ENCODE results near the gene TBC1D10A.

The TBC1D10A gene

DNA sequence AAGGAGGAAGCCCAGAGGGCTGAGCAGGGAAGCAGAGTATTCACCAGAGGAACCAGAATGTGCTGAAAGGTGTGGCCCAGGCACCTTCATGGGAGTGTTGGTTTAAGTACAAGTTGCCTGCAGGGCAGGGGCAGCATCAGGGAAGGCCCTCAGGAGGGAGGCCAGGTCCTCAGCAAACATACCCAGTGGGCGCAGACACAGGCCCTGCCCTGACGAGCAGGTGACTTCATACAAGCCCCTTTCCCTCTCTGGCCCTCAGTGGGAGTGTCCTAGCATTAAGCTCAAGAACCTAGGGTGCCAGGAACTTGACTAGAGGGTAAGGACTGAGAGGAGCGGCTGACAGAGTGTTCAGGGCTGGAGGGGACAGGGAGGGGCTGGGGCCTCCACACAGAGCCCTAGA is 29.9 kb downstream of the TBC1D10A start:
- TF ChIP-seq, protein P1, sequence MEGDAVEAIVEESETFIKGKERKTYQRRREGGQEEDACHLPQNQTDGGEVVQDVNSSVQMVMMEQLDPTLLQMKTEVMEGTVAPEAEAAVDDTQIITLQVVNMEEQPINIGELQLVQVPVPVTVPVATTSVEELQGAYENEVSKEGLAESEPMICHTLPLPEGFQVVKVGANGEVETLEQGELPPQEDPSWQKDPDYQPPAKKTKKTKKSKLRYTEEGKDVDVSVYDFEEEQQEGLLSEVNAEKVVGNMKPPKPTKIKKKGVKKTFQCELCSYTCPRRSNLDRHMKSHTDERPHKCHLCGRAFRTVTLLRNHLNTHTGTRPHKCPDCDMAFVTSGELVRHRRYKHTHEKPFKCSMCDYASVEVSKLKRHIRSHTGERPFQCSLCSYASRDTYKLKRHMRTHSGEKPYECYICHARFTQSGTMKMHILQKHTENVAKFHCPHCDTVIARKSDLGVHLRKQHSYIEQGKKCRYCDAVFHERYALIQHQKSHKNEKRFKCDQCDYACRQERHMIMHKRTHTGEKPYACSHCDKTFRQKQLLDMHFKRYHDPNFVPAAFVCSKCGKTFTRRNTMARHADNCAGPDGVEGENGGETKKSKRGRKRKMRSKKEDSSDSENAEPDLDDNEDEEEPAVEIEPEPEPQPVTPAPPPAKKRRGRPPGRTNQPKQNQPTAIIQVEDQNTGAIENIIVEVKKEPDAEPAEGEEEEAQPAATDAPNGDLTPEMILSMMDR (IDR thresholded peaks at IDR 0.05; ENCODE audit: borderline replicate concordance, control extremely low read depth, extremely low read depth, insufficient read depth, missing control alignments), result no peak
- in situ Hi-C loops (cut with MboI; ENCODE audit: low sequenced_read_pairs, unreplicated experiment), result no loop called here
- DNase-seq (ENCODE audit: low spot score), result no peak

DNA sequence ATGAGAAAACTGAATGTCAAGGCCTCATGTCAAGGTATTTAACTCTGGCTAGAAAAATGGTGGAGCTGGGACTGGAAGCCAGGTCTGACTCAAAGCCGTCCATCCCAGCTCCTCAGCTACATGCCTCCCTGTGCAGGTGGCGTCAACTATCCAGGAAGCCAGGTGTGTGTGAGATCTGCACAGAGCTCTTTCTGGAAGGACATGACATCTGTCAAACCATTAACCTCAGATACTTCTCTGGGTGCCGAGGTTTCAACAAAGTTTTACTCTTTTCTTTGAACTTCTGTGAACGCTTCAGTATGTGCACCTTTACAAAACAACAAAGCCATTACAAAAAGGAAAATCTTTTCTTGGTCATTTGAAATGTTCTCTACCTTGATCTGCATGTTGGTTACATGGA is 30.4 kb downstream of the TBC1D10A start:
- in situ Hi-C loops (cut with MboI; ENCODE audit: low sequenced_read_pairs, unreplicated experiment), result no loop called here
- DNase-seq (ENCODE audit: low spot score), result no peak
- TF ChIP-seq, protein P1 (IDR thresholded peaks at IDR 0.05; ENCODE audit: borderline replicate concordance, control extremely low read depth, extremely low read depth, insufficient read depth, missing control alignments), result no peak

DNA sequence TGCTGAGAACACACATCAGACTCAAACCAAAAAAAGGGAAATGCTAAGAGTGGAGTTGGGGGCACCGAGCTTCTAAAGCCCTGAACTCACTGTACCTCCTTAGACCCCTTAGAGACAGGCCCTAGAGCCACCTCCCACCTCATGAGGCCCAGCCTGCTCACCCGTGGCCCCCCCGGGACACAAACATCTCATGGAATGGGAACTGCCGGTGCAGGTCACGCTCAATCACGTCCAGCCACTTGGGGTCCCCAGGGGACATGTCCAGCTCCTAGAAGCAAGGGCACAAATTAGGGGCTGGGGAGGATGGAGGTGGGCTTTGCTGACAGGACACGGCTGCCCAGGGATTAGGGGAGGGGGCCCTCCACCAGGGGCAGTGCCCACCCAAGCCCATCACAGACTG is 31.2 kb downstream of the TBC1D10A start:
- no peak for DNase-seq (ENCODE audit: low spot score)
- TF ChIP-seq, protein P1 (IDR thresholded peaks at IDR 0.05; ENCODE audit: borderline replicate concordance, control extremely low read depth, extremely low read depth, insufficient read depth, missing control alignments), result no peak
- in situ Hi-C loops (cut with MboI; ENCODE audit: low sequenced_read_pairs, unreplicated experiment), result no loop called here

DNA sequence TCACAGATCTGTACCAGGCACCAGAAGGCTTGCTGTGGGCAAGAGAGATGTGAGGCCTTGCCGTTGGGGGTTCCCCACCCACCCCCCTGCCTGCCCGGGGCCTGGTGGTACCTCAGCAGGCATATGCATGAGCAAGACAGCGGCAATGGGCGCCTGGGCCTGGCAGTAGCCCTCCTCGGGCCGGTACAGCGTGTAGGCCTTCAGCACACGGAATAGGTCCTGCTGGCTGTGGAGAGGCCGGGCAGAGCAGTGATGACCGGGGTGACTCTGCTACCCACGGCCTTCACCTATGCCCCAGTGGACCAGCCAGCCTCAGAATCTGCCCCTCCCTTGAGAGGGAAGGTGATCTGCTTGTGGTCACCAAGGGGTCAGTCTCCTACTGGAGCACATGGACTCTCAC is 31.9 kb downstream of the TBC1D10A start:
- TF ChIP-seq, protein P1 (IDR thresholded peaks at IDR 0.05; ENCODE audit: borderline replicate concordance, control extremely low read depth, extremely low read depth, insufficient read depth, missing control alignments), result no peak
- in situ Hi-C loops (cut with MboI; ENCODE audit: low sequenced_read_pairs, unreplicated experiment), result no loop called here
- DNase-seq (ENCODE audit: low spot score), result no peak

DNA sequence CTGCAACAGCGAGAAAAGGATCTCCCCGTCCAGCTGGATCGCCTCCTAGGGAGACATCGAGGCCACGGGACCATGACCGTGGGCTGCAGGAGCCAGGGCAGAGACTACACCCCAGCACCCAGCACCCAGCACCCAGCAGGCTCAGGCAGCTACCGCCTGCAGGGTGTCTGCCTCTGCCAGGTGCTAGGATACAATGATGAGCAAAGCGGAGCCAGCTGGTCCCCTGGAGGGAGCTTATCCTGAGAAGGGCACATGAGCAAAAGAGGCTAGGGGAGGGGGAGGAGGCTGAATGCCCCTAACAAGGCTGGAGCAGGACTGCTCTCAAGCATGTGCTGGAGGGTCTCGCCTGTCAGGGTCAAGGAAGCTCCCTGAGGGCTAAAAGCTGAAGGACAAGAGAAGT is 32.7 kb downstream of the TBC1D10A start:
- in situ Hi-C loops (cut with MboI; ENCODE audit: low sequenced_read_pairs, unreplicated experiment), result no loop called here
- no peak for DNase-seq (ENCODE audit: low spot score)
- TF ChIP-seq, protein P1 (IDR thresholded peaks at IDR 0.05; ENCODE audit: borderline replicate concordance, control extremely low read depth, extremely low read depth, insufficient read depth, missing control alignments), result no peak

DNA sequence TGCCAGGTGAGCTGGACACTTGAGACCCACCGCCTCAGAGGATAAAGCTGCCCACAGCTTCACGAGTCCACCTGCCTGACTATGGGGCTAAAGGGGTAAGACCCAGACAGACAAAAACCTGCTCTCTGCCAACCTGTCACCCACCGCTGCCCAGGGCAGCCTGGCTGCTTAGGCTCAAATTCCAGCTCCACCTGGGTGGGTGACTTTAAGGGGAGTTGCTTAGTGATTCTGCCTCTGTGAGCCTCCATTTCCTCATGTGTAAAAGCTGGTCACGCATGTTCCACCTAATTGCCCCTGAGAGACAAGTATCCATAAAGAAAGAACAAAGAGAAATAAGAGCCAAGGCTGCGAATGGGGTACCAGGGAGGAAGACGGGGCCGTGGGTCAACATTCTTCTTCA is 33.7 kb downstream of the TBC1D10A start:
- in situ Hi-C loops (cut with MboI; ENCODE audit: low sequenced_read_pairs, unreplicated experiment), result no loop called here
- DNase-seq (ENCODE audit: low spot score), result no peak

More for the DNA sequence above, 33.7 kb downstream of the TBC1D10A start:
- TF ChIP-seq, protein P1 (IDR thresholded peaks at IDR 0.05; ENCODE audit: borderline replicate concordance, control extremely low read depth, extremely low read depth, insufficient read depth, missing control alignments), result no peak
